ENCODE data around the gene SOX5. TPM values are rescaled to one million over a fixed set of nuclear protein-coding genes. Genes with fewer than 3 reads are reported as not detected.

The SOX5 gene
- total RNA-seq, 1 experiment from 2014 or later, result 3.1 TPM

DNA sequence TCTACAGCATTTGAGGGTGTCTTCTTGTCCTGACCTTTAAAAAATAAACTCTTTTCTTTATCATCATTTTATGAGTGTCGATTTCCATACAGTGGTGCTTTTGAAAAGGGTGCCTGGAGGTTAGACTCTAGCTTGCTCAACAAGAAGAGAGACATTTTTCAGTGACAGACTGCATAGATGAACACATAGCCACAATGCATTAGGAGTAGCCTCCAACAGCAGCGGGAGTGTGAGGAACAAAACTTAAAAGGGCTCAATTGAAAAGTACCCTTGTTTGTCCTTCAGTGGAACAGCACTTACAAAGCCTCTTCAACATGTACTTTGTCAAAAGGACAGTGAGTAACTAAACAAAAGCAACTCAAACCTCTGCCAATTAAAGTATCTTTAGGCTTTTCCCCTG is 119.3 kb downstream of the SOX5 start:
- no peak overlapping the region for H2BK20ac ChIP-seq (ENCODE audit: low read depth, low read length, poor library complexity, severe bottlenecking)
- H3K4me1 ChIP-seq (ENCODE audit: insufficient read depth, low read length), result peaks cover 3% of the 10 kb centered on the region; the same call in 1 of the 2 replicates
- no peak for DNase-seq
- H2BK120ac ChIP-seq (ENCODE audit: low read depth, low read length, poor library complexity, severe bottlenecking), result no peak overlapping the region
- H3K4me1 Mint-ChIP-seq, result peaks cover 17 to 23% of the 10 kb centered on the region in 2 experiments
- H2BK12ac ChIP-seq (ENCODE audit: insufficient read length, low read depth, low read length), result no peak overlapping the region
- no peak overlapping the region for H3K18ac ChIP-seq (ENCODE audit: insufficient read length, low read depth, low read length)
- H3K79me1 ChIP-seq (ENCODE audit: insufficient read depth, low read depth, low read length, poor library complexity, severe bottlenecking), result no peaks in the 10 kb centered on the region
- no peak overlapping the region for H2AK5ac ChIP-seq (ENCODE audit: insufficient read length, low read length)
- H3K56ac ChIP-seq (ENCODE audit: insufficient read length, low read depth, low read length), result no peak overlapping the region
- TF ChIP-seq, protein P1, sequence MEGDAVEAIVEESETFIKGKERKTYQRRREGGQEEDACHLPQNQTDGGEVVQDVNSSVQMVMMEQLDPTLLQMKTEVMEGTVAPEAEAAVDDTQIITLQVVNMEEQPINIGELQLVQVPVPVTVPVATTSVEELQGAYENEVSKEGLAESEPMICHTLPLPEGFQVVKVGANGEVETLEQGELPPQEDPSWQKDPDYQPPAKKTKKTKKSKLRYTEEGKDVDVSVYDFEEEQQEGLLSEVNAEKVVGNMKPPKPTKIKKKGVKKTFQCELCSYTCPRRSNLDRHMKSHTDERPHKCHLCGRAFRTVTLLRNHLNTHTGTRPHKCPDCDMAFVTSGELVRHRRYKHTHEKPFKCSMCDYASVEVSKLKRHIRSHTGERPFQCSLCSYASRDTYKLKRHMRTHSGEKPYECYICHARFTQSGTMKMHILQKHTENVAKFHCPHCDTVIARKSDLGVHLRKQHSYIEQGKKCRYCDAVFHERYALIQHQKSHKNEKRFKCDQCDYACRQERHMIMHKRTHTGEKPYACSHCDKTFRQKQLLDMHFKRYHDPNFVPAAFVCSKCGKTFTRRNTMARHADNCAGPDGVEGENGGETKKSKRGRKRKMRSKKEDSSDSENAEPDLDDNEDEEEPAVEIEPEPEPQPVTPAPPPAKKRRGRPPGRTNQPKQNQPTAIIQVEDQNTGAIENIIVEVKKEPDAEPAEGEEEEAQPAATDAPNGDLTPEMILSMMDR (conservative IDR thresholded peaks at IDR 0.05), result no peak
- no peak overlapping the region for H3K23ac ChIP-seq (ENCODE audit: insufficient read length, low read depth, low read length)
- H2BK15ac ChIP-seq (ENCODE audit: low read depth, low read length), result no peak overlapping the region
- no peak overlapping the region for H3K4me2 ChIP-seq (ENCODE audit: insufficient read depth, insufficient read length, low read length)
- H3K23me2 ChIP-seq (ENCODE audit: insufficient read length, low read depth, low read length, poor library complexity, severe bottlenecking), result no peaks in the 10 kb centered on the region
- H2BK5ac ChIP-seq (ENCODE audit: insufficient read length, low read length), result no peak overlapping the region
- no peak overlapping the region for H2AFZ ChIP-seq (ENCODE audit: low read length)
- H3K9me3 Mint-ChIP-seq, result no peaks in the 10 kb centered on the region
- no peak overlapping the region for H3T11ph ChIP-seq (ENCODE audit: low read length)
- no peak overlapping the region for H3K9ac ChIP-seq (ENCODE audit: extremely low read depth, insufficient read length, low read length)
- H3K27ac Mint-ChIP-seq, result peak overlapping the region in 1 of 3 experiments; percentile 24; a peak in 1 of 7 replicates
- no peaks in the 10 kb centered on the region for H3K79me2 ChIP-seq (ENCODE audit: insufficient read depth, low read length)
- no peaks in the 10 kb centered on the region for H4K20me1 ChIP-seq (ENCODE audit: control insufficient read depth, insufficient read depth, insufficient read length)
- H3K14ac ChIP-seq (ENCODE audit: insufficient read depth, low read length), result no peak overlapping the region
- H3K4me3 Mint-ChIP-seq, result no peak overlapping the region
- H3K9me3 ChIP-seq (ENCODE audit: control insufficient read depth, low read depth, low read length), result no peaks in the 10 kb centered on the region
- H4K91ac ChIP-seq (ENCODE audit: insufficient read length, low read depth, low read length), result no peak overlapping the region
- H3K27me3 Mint-ChIP-seq (ENCODE audit: low read depth), result no peaks in the 10 kb centered on the region
- no peaks in the 10 kb centered on the region for H3K27me3 ChIP-seq (ENCODE audit: insufficient read depth, low read length)
- H3K27ac ChIP-seq (ENCODE audit: insufficient read length, low read depth, low read length), result no peak overlapping the region
- no peak overlapping the region for H3K4ac ChIP-seq (ENCODE audit: low read depth, low read length)
- WGBS (ENCODE audit: extremely low coverage, insufficient read length, low lambda C conversion rate), result no CpG with 5 or more reads among the region's 2 CpGs
- no peak overlapping the region for H4K5ac ChIP-seq (ENCODE audit: insufficient read length, low read depth, low read length)
- no peaks in the 10 kb centered on the region for H3K36me3 Mint-ChIP-seq (ENCODE audit: insufficient read depth in 1 of 3, low read depth in 3 of 3)
- H4K8ac ChIP-seq (replicated peaks; ENCODE audit: insufficient read length, low read depth, low read length), result no peak overlapping the region

Measured in H9 (cell line).